Calu3 (cell line): ENCODE data around the gene OR4D10. TPM values are rescaled to one million over a fixed set of nuclear protein-coding genes. Genes with fewer than 3 reads are reported as not detected.

Experiments
- Bru-seq: library from RNA; stranded (reverse); fragments of 400-500 nt; gene quantifications from one replicate; lab custom pipeline; 2021; lab: Mats Ljungman, UMichigan
- BruChase-seq, 2 experiments: library from RNA; stranded (reverse); fragments of 400-500 nt; gene quantifications; one replicate each; lab custom pipeline; 2021; lab: Mats Ljungman, UMichigan
- BruUV-seq: library from RNA; stranded (reverse); fragments of 400-500 nt; replicated peaks from 2 replicates; lab custom pipeline; 2021; lab: Mats Ljungman, UMichigan
- CTCF ChIA-PET: fragments of 300-600 bp; sonication (Branson Sonifier 250); formaldehyde crosslinking; loops from one replicate; lab custom pipeline; 2022; ENCODE audit warnings: antibody characterized with exemption; lab: Charles Lee
- DNase-seq: peaks from one replicate; pipeline ENCODE4 v3.0.0; 2022
- H3K27ac Mint-ChIP-seq: one replicate; pipeline ENCODE4 v1.8.0; 2022; ENCODE audit warnings: mixed read lengths; ENCODE audit not compliant: unreplicated experiment
- H3K27me3 Mint-ChIP-seq: one replicate; pipeline ENCODE4 v1.8.0; 2022; ENCODE audit warnings: mixed read lengths; ENCODE audit not compliant: unreplicated experiment
- H3K36me3 Mint-ChIP-seq: one replicate; pipeline ENCODE4 v1.8.0; 2022; ENCODE audit warnings: mild to moderate bottlenecking, moderate library complexity, mixed read lengths; ENCODE audit not compliant: insufficient read depth, unreplicated experiment
- H3K4me1 Mint-ChIP-seq: one replicate; pipeline ENCODE4 v1.8.0; 2022; ENCODE audit warnings: mild to moderate bottlenecking, low read depth, mixed read lengths; ENCODE audit not compliant: unreplicated experiment
- H3K4me3 Mint-ChIP-seq: one replicate; pipeline ENCODE4 v1.8.0; 2022; ENCODE audit warnings: mild to moderate bottlenecking, low read depth, moderate library complexity, mixed read lengths; ENCODE audit not compliant: unreplicated experiment
- H3K9me3 Mint-ChIP-seq: one replicate; pipeline ENCODE4 v1.8.0; 2022; ENCODE audit warnings: low read depth, mixed read lengths; ENCODE audit not compliant: unreplicated experiment
- intact Hi-C: fragments of 100-400 bp; cut with micrococcal nuclease; formaldehyde crosslinking; loops from one replicate; pipeline ENCODE4 v1.10.0; 2022; ENCODE audit not compliant: unreplicated experiment
- long read RNA-seq: library from polyadenylated mRNA; stranded (forward); transcript quantifications from one replicate; pipeline ENCODE4 v2.0.0, GENCODE V29; 2022
- total RNA-seq: library from RNA; stranded (reverse); gene quantifications from 2 replicates; pipeline ENCODE4 v1.2.3, GENCODE V29; 2022
- TF ChIP-seq, protein P1 (sequence below): fragments of 200-600 bp; IDR thresholded peaks from one replicate; pipeline ENCODE4 v1.8.0; 2022; ENCODE audit warnings: antibody characterized with exemption; ENCODE audit not compliant: unreplicated experiment

The OR4D10 gene
- total RNA-seq (not detected in 2 replicates), Bru-seq, nascent RNA (not detected), BruChase-seq, experiment 1, labeled RNA remaining after a 6-hour chase (not detected), BruChase-seq, experiment 2, labeled RNA remaining after a 2-hour chase (not detected)
- long read RNA-seq: 0 reads

DNA sequence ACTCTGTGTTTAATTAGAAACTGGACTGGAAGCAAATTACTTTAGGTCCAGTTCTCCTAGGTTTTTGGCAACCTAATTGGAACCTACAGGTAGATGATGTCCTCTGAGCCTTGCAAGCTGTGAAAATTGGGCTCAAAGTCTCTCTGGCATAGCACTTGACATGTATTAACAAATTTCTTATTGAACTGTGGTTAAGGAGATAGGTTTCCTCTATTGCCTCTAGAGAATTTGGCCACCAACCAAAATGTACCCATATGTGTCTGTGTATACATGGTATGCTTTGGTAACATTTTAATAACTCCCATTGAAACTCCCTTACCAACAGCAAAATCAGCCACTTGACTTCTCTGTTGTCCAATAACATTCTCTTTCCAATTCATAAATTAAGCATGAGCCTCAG, at the start of gene OR4D10:
Gene OR4D10 (plus strand): TSS at position 301 of the 400 bp plus-strand sequence. CDS start 4,115 bp downstream, outside the sequence.
- DNase-seq: no peak
- intact Hi-C loops: no loop called here
- Mint-ChIP-seq H3K4me1 (no peaks in the 10 kb centered on the region), H3K4me3 (no peak within 1 kb of the TSS), H3K36me3 (no peaks in the 10 kb centered on the region), H3K9me3 (no peaks in the 10 kb centered on the region), H3K27me3 (peaks cover 32% of the 10 kb centered on the region), H3K27ac (no peak within 1 kb of the TSS)
- CTCF ChIA-PET: no interaction called here
- BruUV-seq: no TSS peak
- TF ChIP-seq, protein P1, sequence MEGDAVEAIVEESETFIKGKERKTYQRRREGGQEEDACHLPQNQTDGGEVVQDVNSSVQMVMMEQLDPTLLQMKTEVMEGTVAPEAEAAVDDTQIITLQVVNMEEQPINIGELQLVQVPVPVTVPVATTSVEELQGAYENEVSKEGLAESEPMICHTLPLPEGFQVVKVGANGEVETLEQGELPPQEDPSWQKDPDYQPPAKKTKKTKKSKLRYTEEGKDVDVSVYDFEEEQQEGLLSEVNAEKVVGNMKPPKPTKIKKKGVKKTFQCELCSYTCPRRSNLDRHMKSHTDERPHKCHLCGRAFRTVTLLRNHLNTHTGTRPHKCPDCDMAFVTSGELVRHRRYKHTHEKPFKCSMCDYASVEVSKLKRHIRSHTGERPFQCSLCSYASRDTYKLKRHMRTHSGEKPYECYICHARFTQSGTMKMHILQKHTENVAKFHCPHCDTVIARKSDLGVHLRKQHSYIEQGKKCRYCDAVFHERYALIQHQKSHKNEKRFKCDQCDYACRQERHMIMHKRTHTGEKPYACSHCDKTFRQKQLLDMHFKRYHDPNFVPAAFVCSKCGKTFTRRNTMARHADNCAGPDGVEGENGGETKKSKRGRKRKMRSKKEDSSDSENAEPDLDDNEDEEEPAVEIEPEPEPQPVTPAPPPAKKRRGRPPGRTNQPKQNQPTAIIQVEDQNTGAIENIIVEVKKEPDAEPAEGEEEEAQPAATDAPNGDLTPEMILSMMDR: no peak

DNA sequence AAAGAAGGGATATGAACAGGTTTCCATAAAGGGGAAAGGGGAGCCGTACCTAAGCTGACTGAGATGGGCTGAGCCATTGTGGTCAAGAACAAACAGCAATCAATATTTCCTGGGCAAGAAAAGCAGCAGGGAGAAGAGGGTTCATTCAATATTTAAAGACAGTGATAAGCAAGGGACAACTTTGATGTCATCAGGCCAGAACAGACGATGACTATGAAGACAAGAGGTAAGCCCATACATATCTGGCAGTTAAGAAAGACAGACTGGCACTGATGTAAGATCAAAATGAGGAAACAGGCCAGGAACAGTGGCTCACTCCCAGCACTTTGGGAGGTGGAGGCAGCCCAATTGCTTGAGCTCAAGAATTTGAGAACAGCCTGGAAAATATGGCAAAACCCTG, 49.3 kb upstream of the OR4D10 start:
- Mint-ChIP-seq H3K36me3 (no peaks in the 10 kb centered on the region), H3K27ac (no peak overlapping the region), H3K27me3 (peaks cover 11% of the 10 kb centered on the region), H3K9me3 (no peaks in the 10 kb centered on the region), H3K4me3 (no peak overlapping the region), H3K4me1 (no peaks in the 10 kb centered on the region)
- intact Hi-C loops: no loop called here
- no peak for DNase-seq
- CTCF ChIA-PET: no interaction called here
- BruUV-seq: no TSS peak
- TF ChIP-seq, protein P1: no peak

DNA sequence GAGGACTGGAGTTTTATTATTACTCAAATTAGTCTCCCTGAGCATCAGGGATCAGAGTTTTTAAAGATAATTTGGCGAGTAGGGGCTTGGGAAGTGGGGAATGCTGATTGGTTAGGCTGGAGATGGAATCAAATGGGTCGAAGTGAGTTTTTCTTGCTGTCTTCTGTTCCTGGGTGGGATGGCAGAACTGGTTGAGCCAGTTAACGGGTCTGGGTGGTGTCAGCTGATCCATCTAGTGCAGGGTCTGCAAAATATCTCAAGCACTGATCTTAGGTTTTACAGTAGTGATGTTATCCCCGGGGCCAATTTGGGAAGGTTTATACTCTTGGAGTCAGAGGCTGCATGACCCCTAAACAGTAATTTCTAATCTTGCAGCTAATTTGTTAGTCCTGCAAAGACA, 48.0 kb upstream of the OR4D10 start:
- intact Hi-C loops: no loop called here
- CTCF ChIA-PET: no interaction called here

DNA sequence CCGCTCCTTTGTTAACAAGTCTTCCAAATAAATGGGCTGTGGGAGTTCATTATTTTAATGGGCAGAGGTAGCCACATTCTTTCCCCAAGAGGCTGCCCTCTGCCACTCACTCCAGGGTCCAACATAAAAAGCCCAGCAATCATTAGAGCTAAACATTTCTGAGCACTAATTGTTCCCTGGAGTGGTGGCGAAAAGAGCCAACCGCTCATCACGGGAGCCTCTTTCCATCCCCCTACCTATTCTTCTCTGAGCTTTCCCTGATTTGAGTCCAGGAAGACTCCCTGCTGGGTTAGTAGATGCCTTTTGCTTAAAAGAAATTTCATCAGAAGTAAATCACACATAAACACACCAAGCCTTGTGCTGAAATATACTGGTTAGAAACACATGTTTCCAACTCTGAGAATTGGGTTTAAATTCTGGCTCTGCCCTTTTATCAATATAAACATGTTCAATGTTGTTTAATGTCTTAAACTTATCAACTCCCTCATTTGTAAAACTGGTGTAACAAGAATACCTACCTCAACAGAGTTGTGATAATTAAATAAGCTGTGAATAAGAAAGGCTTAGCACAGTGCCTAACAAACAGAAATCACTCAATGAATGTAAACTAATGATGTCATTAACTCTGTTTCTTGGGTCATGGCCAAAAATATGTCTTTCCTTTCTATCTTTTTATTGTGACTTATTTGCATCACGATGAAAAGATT, 46.6 kb upstream of the OR4D10 start, which contains the start of gene OR5A2:
Gene OR5A2 (minus strand): TSS at position 53 of the 707 bp plus-strand sequence. CDS start 3,460 bp downstream, outside the sequence.
- BruUV-seq: no TSS peak
- no peak for DNase-seq
- Mint-ChIP-seq H3K4me3 (no peak within 1 kb of the TSS), H3K36me3 (no peaks in the 10 kb centered on the region), H3K4me1 (no peaks in the 10 kb centered on the region), H3K27ac (no peak within 1 kb of the TSS), H3K27me3 (peaks cover 15% of the 10 kb centered on the region), H3K9me3 (no peaks in the 10 kb centered on the region)
- CTCF ChIA-PET: interaction anchor here (1.0 kb wide), 2 partner anchors 163 to 255 kb away, joined by 3 read pairs; partner anchors contain the start of gene DTX4
- intact Hi-C loops: loop anchor here (1.0 kb wide), 1 partner anchor 24 kb away; no protein-coding TSS in a partner anchor
- TF ChIP-seq, protein P1: no peak

More for the DNA sequence above, 48.0 kb upstream of the OR4D10 start:
- Mint-ChIP-seq H3K36me3 (no peaks in the 10 kb centered on the region), H3K9me3 (no peaks in the 10 kb centered on the region), H3K4me3 (no peak overlapping the region), H3K27me3 (peaks cover 11% of the 10 kb centered on the region), H3K4me1 (no peaks in the 10 kb centered on the region), H3K27ac (no peak overlapping the region)
- no TSS peak for BruUV-seq
- TF ChIP-seq, protein P1: no peak
- DNase-seq: no peak
